CD4-positive, alpha-beta memory T cell (primary cell): ENCODE measurements around the gene PAH. TPM values are rescaled to one million over a fixed set of nuclear protein-coding genes. Genes with fewer than 3 reads are reported as not detected.

ENCODE experiments used
- CTCF ChIA-PET: fragments of 350-600 bp; sonication (Branson Sonifier 250); formaldehyde crosslinking; loops from one replicate; lab custom pipeline; 2021; ENCODE audit warnings: inconsistent platforms; ENCODE audit not compliant: partially characterized antibody; lab: Charles Lee
- POLR2A ChIA-PET: fragments of 350-600 bp; sonication (Branson Sonifier 250); formaldehyde crosslinking; loops from one replicate; lab custom pipeline; 2021; ENCODE audit not compliant: partially characterized antibody; lab: Charles Lee
- DNase-seq, 5 donors: peaks; one replicate each; pipeline versions ENCODE4 v3.0.0 to v3.0.0-alpha.2; 2020 to 2022; ENCODE audit warnings: mixed read lengths in 1 of 5
- H3K27ac ChIP-seq: one replicate; pipeline ENCODE4 v1.7.0; 2013; ENCODE audit warnings: low read depth, low read length
- H3K27me3 ChIP-seq: 2 replicates; pipeline ENCODE4 v1.7.0; 2013; ENCODE audit warnings: mild to moderate bottlenecking, low read length, moderate library complexity; ENCODE audit not compliant: insufficient read depth
- H3K36me3 ChIP-seq: 2 replicates; pipeline ENCODE4 v1.7.0; 2013; ENCODE audit warnings: mild to moderate bottlenecking, low read length, moderate library complexity; ENCODE audit not compliant: insufficient read depth
- H3K4me1 ChIP-seq: 2 replicates; pipeline ENCODE4 v1.7.0; 2013; ENCODE audit warnings: mild to moderate bottlenecking, low read length, moderate library complexity; ENCODE audit not compliant: insufficient read depth
- H3K4me3 ChIP-seq, 2 donors: one replicate each; pipeline ENCODE4 v1.7.0; 2013; ENCODE audit warnings: low read length in 2 of 2, mild to moderate bottlenecking in 1 of 2
- H3K9me3 ChIP-seq, 2 donors: one replicate each; pipeline ENCODE4 v1.7.0; 2013; ENCODE audit warnings: low read length in 2 of 2, control low read depth in 1 of 2; ENCODE audit not compliant: control insufficient read depth in 1 of 2
- H3K27ac Mint-ChIP-seq, 7 donors: one replicate each; pipeline ENCODE4 v1.8.0; 2020 to 2021; ENCODE audit warnings: mixed read lengths in 7 of 7, mild to moderate bottlenecking in 6 of 7, inconsistent platforms in 3 of 7, moderate library complexity in 3 of 7
- H3K27me3 Mint-ChIP-seq, 2 donors: one replicate each; pipeline ENCODE4 v1.8.0; 2020 to 2021; ENCODE audit warnings: mixed read lengths in 2 of 2
- H3K36me3 Mint-ChIP-seq, 2 donors: one replicate each; pipeline ENCODE4 v1.8.0; 2020 to 2021; ENCODE audit warnings: mixed read lengths in 2 of 2, inconsistent platforms in 1 of 2, mild to moderate bottlenecking in 1 of 2
- H3K4me1 Mint-ChIP-seq, 4 donors: one replicate each; pipeline ENCODE4 v1.8.0; 2020 to 2021; ENCODE audit warnings: mixed read lengths in 4 of 4, mild to moderate bottlenecking in 1 of 4
- H3K4me3 Mint-ChIP-seq, 8 donors: one replicate each; pipeline ENCODE4 v1.8.0; 2020 to 2021; ENCODE audit warnings: mixed read lengths in 8 of 8, mild to moderate bottlenecking in 7 of 8, moderate library complexity in 6 of 8, inconsistent platforms in 3 of 8
- H3K9me3 Mint-ChIP-seq, 8 donors: one replicate each; pipeline ENCODE4 v1.8.0; 2020 to 2021; ENCODE audit warnings: mixed read lengths in 8 of 8, mild to moderate bottlenecking in 5 of 8, inconsistent platforms in 3 of 8, moderate library complexity in 1 of 8
- intact Hi-C: fragments of 100-400 bp; cut with micrococcal nuclease; formaldehyde crosslinking; loops from one replicate; pipeline ENCODE4 v1.15.1; 2023
- polyA plus RNA-seq, 2 donors: library from polyadenylated mRNA; unstranded; fragments of 300-500 nt; fragmentation: Illumina TruSeq; gene quantifications; one replicate each; pipeline ENCODE4 v1.2.3, GENCODE V29; 2021
- total RNA-seq, 2 experiments: library from RNA; stranded (reverse); gene quantifications; one replicate each; pipeline ENCODE4 v1.2.3, GENCODE V29; 2021

The PAH gene
- total and polyA plus RNA-seq, 4 experiments from 2014 or later = not detected

- Histone ChIP-seq H3K4me1 (no peaks in the 10 kb centered on the region), H3K27ac (no peak overlapping the region), H3K36me3 (no peaks in the 10 kb centered on the region), H3K4me3 (no peak overlapping the region), H3K27me3 (peaks cover 5% of the 10 kb centered on the region), H3K9me3 (no peaks in the 10 kb centered on the region)
- peaks cover 0 to 3% (median 0%) of the 10 kb centered on the region in 8 donors for H3K9me3 Mint-ChIP-seq
- POLR2A ChIA-PET = no interaction called here
- H3K27me3 Mint-ChIP-seq = peaks cover 44 to 58% of the 10 kb centered on the region in 2 donors
- peaks cover 0 to 5% (median 1%) of the 10 kb centered on the region in 4 donors for H3K4me1 Mint-ChIP-seq
- no peaks in the 10 kb centered on the region for H3K36me3 Mint-ChIP-seq
- intact Hi-C loops = no loop called here
- CTCF ChIA-PET = interaction anchor here (0.7 to 8.8 kb wide), 4 partner anchors 10 to 598 kb away, joined by 3 to 110 read pairs (median 4); no protein-coding TSS in a partner anchor
- H3K27ac Mint-ChIP-seq = no peak overlapping the region
- peak overlapping the region in 2 of 8 donors; percentile 7 to 36 for H3K4me3 Mint-ChIP-seq
- DNase-seq = no peak
Observed at GRCh38 chr12:102950950-102951619, 34.0 kb upstream of the PAH start.

GRCh38 chr12:102950107-102950949 is 33.3 kb upstream of the PAH start:
- H3K27me3 ChIP-seq = peaks cover 5% of the 10 kb centered on the region
- H3K4me3 Mint-ChIP-seq = peak overlapping the region in 3 of 8 donors; percentile 7 to 36 (median 17)
- H3K9me3 ChIP-seq = no peaks in the 10 kb centered on the region
- H3K27ac ChIP-seq = no peak overlapping the region
- no peak overlapping the region for H3K27ac Mint-ChIP-seq
- no peaks in the 10 kb centered on the region for H3K36me3 ChIP-seq
- peaks cover 39 to 51% of the 10 kb centered on the region in 2 donors for H3K27me3 Mint-ChIP-seq
- peaks cover 0 to 2% (median 0%) of the 10 kb centered on the region in 8 donors for H3K9me3 Mint-ChIP-seq
- H3K36me3 Mint-ChIP-seq = no peaks in the 10 kb centered on the region
- H3K4me3 ChIP-seq = no peak overlapping the region
- peaks cover 0 to 5% (median 1%) of the 10 kb centered on the region in 4 donors for H3K4me1 Mint-ChIP-seq
- CTCF ChIA-PET = interaction anchor here (0.7 to 8.8 kb wide), 6 partner anchors 11 to 599 kb away, joined by 3 to 110 read pairs (median 4); no protein-coding TSS in a partner anchor
- DNase-seq = no peak
- no peaks in the 10 kb centered on the region for H3K4me1 ChIP-seq
- POLR2A ChIA-PET = no interaction called here
- intact Hi-C loops = no loop called here

GRCh38 chr12:102948941-102949352 is 31.9 kb upstream of the PAH start:
- Histone ChIP-seq H3K27me3 (peaks cover 5% of the 10 kb centered on the region), H3K4me3 (no peak overlapping the region), H3K27ac (no peak overlapping the region), H3K9me3 (no peaks in the 10 kb centered on the region), H3K4me1 (no peaks in the 10 kb centered on the region), H3K36me3 (no peaks in the 10 kb centered on the region)
- POLR2A ChIA-PET = interaction anchor here (0.5 kb wide), 1 partner anchor 546 kb away, joined by 3 read pairs; no protein-coding TSS in a partner anchor
- intact Hi-C loops = loop anchor here (1.0 kb wide), 2 partner anchors 555 to 599 kb away; no protein-coding TSS in a partner anchor
- H3K27ac Mint-ChIP-seq = no peak overlapping the region
- H3K4me1 Mint-ChIP-seq = peaks cover 0 to 3% (median 0%) of the 10 kb centered on the region in 4 donors
- H3K9me3 Mint-ChIP-seq = peaks cover 0 to 2% (median 0%) of the 10 kb centered on the region in 8 donors
- H3K4me3 Mint-ChIP-seq = peak overlapping the region in 1 of 8 donors; percentile 13
- H3K27me3 Mint-ChIP-seq = peaks cover 32 to 37% of the 10 kb centered on the region in 2 donors
- CTCF ChIA-PET = interaction anchor here (0.9 to 8.8 kb wide), 13 partner anchors 14 to 610 kb away, joined by 3 to 110 read pairs (median 4); no protein-coding TSS in a partner anchor
- DNase-seq = peak in 4 of 5 donors; percentile 19 to 34 (median 21)
- no peaks in the 10 kb centered on the region for H3K36me3 Mint-ChIP-seq

GRCh38 chr12:102946042-102946441 is 29.0 kb upstream of the PAH start:
- intact Hi-C loops = no loop called here
- Histone ChIP-seq H3K27me3 (peaks cover 5% of the 10 kb centered on the region), H3K36me3 (no peaks in the 10 kb centered on the region), H3K27ac (no peak overlapping the region), H3K4me1 (no peaks in the 10 kb centered on the region), H3K9me3 (no peaks in the 10 kb centered on the region), H3K4me3 (no peak overlapping the region)
- DNase-seq = no peak
- H3K27me3 Mint-ChIP-seq = peaks cover 22 to 27% of the 10 kb centered on the region in 2 donors
- H3K27ac Mint-ChIP-seq = no peak overlapping the region
- CTCF ChIA-PET = interaction anchor here (8.8 kb wide), 1 partner anchor 603 kb away, joined by 110 read pairs; no protein-coding TSS in a partner anchor
- no peaks in the 10 kb centered on the region for H3K36me3 Mint-ChIP-seq
- no peak overlapping the region for H3K4me3 Mint-ChIP-seq
- peaks cover 0 to 3% (median 0%) of the 10 kb centered on the region in 4 donors for H3K4me1 Mint-ChIP-seq
- peaks cover 0 to 8% (median 0%) of the 10 kb centered on the region in 8 donors for H3K9me3 Mint-ChIP-seq
- POLR2A ChIA-PET = no interaction called here

GRCh38 chr12:102939670-102940222 is 22.7 kb upstream of the PAH start:
- Mint-ChIP-seq H3K4me1 (no peaks in the 10 kb centered on the region), H3K9me3 (peaks cover 0 to 15% (median 4%) of the 10 kb centered on the region in 8 donors), H3K4me3 (no peak overlapping the region), H3K36me3 (no peaks in the 10 kb centered on the region), H3K27ac (no peak overlapping the region), H3K27me3 (peaks cover 2 to 4% of the 10 kb centered on the region in 2 donors)
- Histone ChIP-seq H3K4me1 (no peaks in the 10 kb centered on the region), H3K9me3 (no peaks in the 10 kb centered on the region), H3K27me3 (no peaks in the 10 kb centered on the region), H3K4me3 (no peak overlapping the region), H3K27ac (no peak overlapping the region), H3K36me3 (no peaks in the 10 kb centered on the region)
- intact Hi-C loops = no loop called here
- CTCF ChIA-PET = interaction anchor here (1.4 to 1.8 kb wide), 3 partner anchors 25 to 608 kb away, joined by 3 to 7 read pairs (median 4); no protein-coding TSS in a partner anchor
- DNase-seq = no peak
- POLR2A ChIA-PET = no interaction called here

DNA sequence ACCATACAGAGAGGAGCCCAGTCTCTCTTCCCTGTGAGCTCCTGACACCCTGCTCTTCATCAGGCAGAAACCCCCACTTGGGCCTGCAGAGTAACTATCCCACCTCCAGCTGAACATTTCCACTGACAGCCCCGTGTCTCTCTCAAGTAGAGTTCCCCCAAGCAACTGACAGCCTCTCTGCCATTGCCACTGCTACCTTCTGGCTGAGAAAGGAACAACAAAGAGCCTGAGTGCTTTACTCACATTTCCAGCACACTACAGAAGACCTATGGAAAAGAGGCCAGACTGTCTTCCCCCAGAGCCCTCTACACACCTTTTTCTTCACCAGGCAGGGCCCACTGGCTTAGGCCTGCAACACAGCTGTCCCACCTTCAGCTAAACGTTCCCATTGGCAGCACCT is 22.0 kb upstream of the PAH start:
- no peak overlapping the region for H3K4me3 Mint-ChIP-seq
- Histone ChIP-seq H3K36me3 (no peaks in the 10 kb centered on the region), H3K9me3 (no peaks in the 10 kb centered on the region), H3K4me3 (no peak overlapping the region), H3K27me3 (no peaks in the 10 kb centered on the region), H3K4me1 (no peaks in the 10 kb centered on the region), H3K27ac (no peak overlapping the region)
- no peak for DNase-seq
- ChIA-PET CTCF (interaction anchor here (1.4 to 1.8 kb wide), 3 partner anchors 25 to 609 kb away, joined by 3 to 7 read pairs (median 4); no protein-coding TSS in a partner anchor), POLR2A (no interaction called here)
- no peaks in the 10 kb centered on the region for H3K36me3 Mint-ChIP-seq
- H3K4me1 Mint-ChIP-seq = no peaks in the 10 kb centered on the region
- H3K9me3 Mint-ChIP-seq = peaks cover 0 to 15% (median 4%) of the 10 kb centered on the region in 8 donors
- intact Hi-C loops = no loop called here
- H3K27ac Mint-ChIP-seq = no peak overlapping the region
- peaks cover 4% of the 10 kb centered on the region in 2 donors for H3K27me3 Mint-ChIP-seq
